ENCODE results near the gene C1orf167.

The C1orf167 gene

GRCh38 chr1:11786168-11786567, 24.2 kb downstream of the C1orf167 start:
- TF ChIP-seq CTCF (conservative IDR thresholded peaks at IDR 0.05) (no peak), ZFX (IDR thresholded peaks at IDR 0.05) (no peak)
- no peak overlapping the region for H3K27ac ChIP-seq

GRCh38 chr1:11787251-11787803, 25.3 kb downstream of the C1orf167 start:
- no peak overlapping the region for H3K27ac ChIP-seq
- TF ChIP-seq CTCF (conservative IDR thresholded peaks at IDR 0.05) (no peak), ZFX (IDR thresholded peaks at IDR 0.05) (no peak)

- no peak for TF ChIP-seq CTCF (conservative IDR thresholded peaks at IDR 0.05)
- TF ChIP-seq ZFX (IDR thresholded peaks at IDR 0.05) = no peak
- H3K27ac ChIP-seq = no peak overlapping the region
These were observed 25.9 kb downstream of the C1orf167 start for GRCh38 chr1:11787804-11788436.

GRCh38 chr1:11788549-11789053, 26.6 kb downstream of the C1orf167 start:
- no peak overlapping the region for H3K27ac ChIP-seq
- TF ChIP-seq ZFX (IDR thresholded peaks at IDR 0.05) (no peak), CTCF (conservative IDR thresholded peaks at IDR 0.05) (no peak)

GRCh38 chr1:11789126-11790067, 27.4 kb downstream of the C1orf167 start:
- TF ChIP-seq CTCF (conservative IDR thresholded peaks at IDR 0.05) = no peak
- TF ChIP-seq ZFX (IDR thresholded peaks at IDR 0.05) = no peak
- H3K27ac ChIP-seq = no peak overlapping the region

GRCh38 chr1:11790101-11790879, 28.3 kb downstream of the C1orf167 start:
- TF ChIP-seq CTCF (conservative IDR thresholded peaks at IDR 0.05) (no peak), ZFX (IDR thresholded peaks at IDR 0.05) (no peak)
- no peak overlapping the region for H3K27ac ChIP-seq
